ENCODE data around the gene FAM47E. TPM values are rescaled to one million over a fixed set of nuclear protein-coding genes. Genes with fewer than 3 reads are reported as not detected.

Gene FAM47E
- total RNA-seq, 1 experiment from 2014 or later: 2.0 TPM

DNA sequence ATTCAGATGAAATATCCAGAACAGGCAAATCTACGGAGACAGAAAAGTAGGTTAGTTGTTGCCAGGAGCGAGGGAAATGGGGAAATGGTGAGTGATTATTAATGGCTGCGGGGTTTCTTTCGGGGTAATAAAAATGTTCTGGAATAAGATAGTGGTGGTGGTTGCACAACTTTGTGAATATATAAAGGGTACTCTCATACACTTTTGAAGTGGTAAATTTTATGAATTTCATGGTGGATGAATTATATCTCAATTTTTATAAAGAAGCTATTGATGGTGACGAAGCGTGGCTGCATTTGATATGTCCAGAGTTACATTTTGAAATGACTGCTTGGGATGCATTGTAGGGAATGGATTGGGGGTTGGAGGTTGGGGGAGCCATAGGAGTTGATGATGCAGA lies 16.3 kb downstream of the FAM47E start:
- no peak overlapping the region for H3K27ac ChIP-seq (ENCODE audit: insufficient read length, low read depth, low read length)
- no peaks in the 10 kb centered on the region for H3K23me2 ChIP-seq (ENCODE audit: insufficient read length, low read depth, low read length, poor library complexity, severe bottlenecking)
- no peak overlapping the region for H3K9ac ChIP-seq (ENCODE audit: extremely low read depth, insufficient read length, low read length)
- no peak overlapping the region for H3K4ac ChIP-seq (ENCODE audit: low read depth, low read length)
- H3K27me3 Mint-ChIP-seq (ENCODE audit: low read depth): no peaks in the 10 kb centered on the region
- no peak overlapping the region for H2BK20ac ChIP-seq (ENCODE audit: low read depth, low read length, poor library complexity, severe bottlenecking)
- H3K4me3 Mint-ChIP-seq: no peak overlapping the region
- no peak overlapping the region for H2BK5ac ChIP-seq (ENCODE audit: insufficient read length, low read length)
- H2AK5ac ChIP-seq (ENCODE audit: insufficient read length, low read length): no peak overlapping the region
- H3K36me3 Mint-ChIP-seq (ENCODE audit: insufficient read depth in 1 of 3, low read depth in 3 of 3): peaks cover 0 to 6% (median 0%) of the 10 kb centered on the region in 3 experiments; a peak in 1 of 7 replicates
- peaks cover 0 to 4% of the 10 kb centered on the region in 2 experiments; a peak in 2 of 4 replicates for H3K4me1 Mint-ChIP-seq
- no peak overlapping the region for H3K18ac ChIP-seq (ENCODE audit: insufficient read length, low read depth, low read length)
- H3K27me3 ChIP-seq (ENCODE audit: insufficient read depth, low read length): no peaks in the 10 kb centered on the region
- no peaks in the 10 kb centered on the region for H3K9me3 ChIP-seq (ENCODE audit: control insufficient read depth, low read depth, low read length)
- no peak overlapping the region for H4K8ac ChIP-seq (replicated peaks; ENCODE audit: insufficient read length, low read depth, low read length)
- H3K4me2 ChIP-seq (ENCODE audit: insufficient read depth, insufficient read length, low read length): no peak overlapping the region
- H2BK15ac ChIP-seq (ENCODE audit: low read depth, low read length): no peak overlapping the region
- no peaks in the 10 kb centered on the region for H3K79me1 ChIP-seq (ENCODE audit: insufficient read depth, low read depth, low read length, poor library complexity, severe bottlenecking)
- no peak overlapping the region for H2BK120ac ChIP-seq (ENCODE audit: low read depth, low read length, poor library complexity, severe bottlenecking)
- H4K20me1 ChIP-seq (ENCODE audit: control insufficient read depth, insufficient read depth, insufficient read length): no peaks in the 10 kb centered on the region
- H4K5ac ChIP-seq (ENCODE audit: insufficient read length, low read depth, low read length): no peak overlapping the region
- H3K23ac ChIP-seq (ENCODE audit: insufficient read length, low read depth, low read length): no peak overlapping the region
- no peak overlapping the region for H4K91ac ChIP-seq (ENCODE audit: insufficient read length, low read depth, low read length)
- no peak overlapping the region for H3K56ac ChIP-seq (ENCODE audit: insufficient read length, low read depth, low read length)
- no peaks in the 10 kb centered on the region for H3K79me2 ChIP-seq (ENCODE audit: insufficient read depth, low read length)
- H3K27ac Mint-ChIP-seq: no peak overlapping the region
- no peak overlapping the region for H3K14ac ChIP-seq (ENCODE audit: insufficient read depth, low read length)
- 100% methylated on average over 2 of the region's 6 CpGs for WGBS (ENCODE audit: extremely low coverage, insufficient read length, low lambda C conversion rate)
- H3T11ph ChIP-seq (ENCODE audit: low read length): no peak overlapping the region
- TF ChIP-seq, protein P1, sequence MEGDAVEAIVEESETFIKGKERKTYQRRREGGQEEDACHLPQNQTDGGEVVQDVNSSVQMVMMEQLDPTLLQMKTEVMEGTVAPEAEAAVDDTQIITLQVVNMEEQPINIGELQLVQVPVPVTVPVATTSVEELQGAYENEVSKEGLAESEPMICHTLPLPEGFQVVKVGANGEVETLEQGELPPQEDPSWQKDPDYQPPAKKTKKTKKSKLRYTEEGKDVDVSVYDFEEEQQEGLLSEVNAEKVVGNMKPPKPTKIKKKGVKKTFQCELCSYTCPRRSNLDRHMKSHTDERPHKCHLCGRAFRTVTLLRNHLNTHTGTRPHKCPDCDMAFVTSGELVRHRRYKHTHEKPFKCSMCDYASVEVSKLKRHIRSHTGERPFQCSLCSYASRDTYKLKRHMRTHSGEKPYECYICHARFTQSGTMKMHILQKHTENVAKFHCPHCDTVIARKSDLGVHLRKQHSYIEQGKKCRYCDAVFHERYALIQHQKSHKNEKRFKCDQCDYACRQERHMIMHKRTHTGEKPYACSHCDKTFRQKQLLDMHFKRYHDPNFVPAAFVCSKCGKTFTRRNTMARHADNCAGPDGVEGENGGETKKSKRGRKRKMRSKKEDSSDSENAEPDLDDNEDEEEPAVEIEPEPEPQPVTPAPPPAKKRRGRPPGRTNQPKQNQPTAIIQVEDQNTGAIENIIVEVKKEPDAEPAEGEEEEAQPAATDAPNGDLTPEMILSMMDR (conservative IDR thresholded peaks at IDR 0.05): no peak
- H2AFZ ChIP-seq (ENCODE audit: low read length): no peak overlapping the region
- no peak for DNase-seq
- no peaks in the 10 kb centered on the region; a peak in 1 of 5 replicates for H3K9me3 Mint-ChIP-seq
- no peaks in the 10 kb centered on the region; the same call in 1 of the 2 replicates for H3K4me1 ChIP-seq (ENCODE audit: insufficient read depth, low read length)
- H2BK12ac ChIP-seq (ENCODE audit: insufficient read length, low read depth, low read length): no peak overlapping the region

All from H9 (cell line).